Measurements from ENCODE around the gene BCL11A. TPM values are rescaled to one million over a fixed set of nuclear protein-coding genes. Genes with fewer than 3 reads are reported as not detected.

Gene BCL11A
- total RNA-seq, result 3.6 and 6.1 TPM in 2 replicates

- DNase-seq (ENCODE audit: extremely low read depth, low read depth, low spot score), result no peak
These were observed at the start of gene BCL11A for GRCh38 chr2:60553495-60554073. BCL11A (minus strand) TSS chr2:60553654; CDS start chr2:60553270, 384 bp downstream.

- DNase-seq (ENCODE audit: extremely low read depth, low read depth, low spot score), result no peak
These were observed 49.5 kb upstream of the BCL11A start for GRCh38 chr2:60602828-60603532.

GRCh38 chr2:60602388-60602787 is 48.9 kb upstream of the BCL11A start:
- no peak for DNase-seq (ENCODE audit: extremely low read depth, low read depth, low spot score)

- no peak for DNase-seq (ENCODE audit: extremely low read depth, low read depth, low spot score)
These were observed 44.8 kb upstream of the BCL11A start for GRCh38 chr2:60598271-60598670.

- no peak for DNase-seq (ENCODE audit: extremely low read depth, low read depth, low spot score)
These were observed 43.9 kb upstream of the BCL11A start for GRCh38 chr2:60597346-60597745.

GRCh38 chr2:60596411-60596810 is 43.0 kb upstream of the BCL11A start:
- no peak for DNase-seq (ENCODE audit: extremely low read depth, low read depth, low spot score)

- DNase-seq (ENCODE audit: extremely low read depth, low read depth, low spot score), result no peak
These were observed 42.5 kb upstream of the BCL11A start for GRCh38 chr2:60595953-60596352.

- no peak for DNase-seq (ENCODE audit: extremely low read depth, low read depth, low spot score)
These were observed 35.6 kb upstream of the BCL11A start for GRCh38 chr2:60589104-60589503.

GRCh38 chr2:60586081-60586480 is 32.6 kb upstream of the BCL11A start:
- DNase-seq (ENCODE audit: extremely low read depth, low read depth, low spot score), result no peak

- no peak for DNase-seq (ENCODE audit: extremely low read depth, low read depth, low spot score)
These were observed 31.8 kb upstream of the BCL11A start for GRCh38 chr2:60585276-60585675.

GRCh38 chr2:60583604-60584003 is 30.1 kb upstream of the BCL11A start:
- DNase-seq (ENCODE audit: extremely low read depth, low read depth, low spot score), result no peak

- DNase-seq (ENCODE audit: extremely low read depth, low read depth, low spot score), result no peak
These were observed 28.2 kb upstream of the BCL11A start for GRCh38 chr2:60581433-60582282.

GRCh38 chr2:60577682-60578283 is 24.3 kb upstream of the BCL11A start:
- no peak for DNase-seq (ENCODE audit: extremely low read depth, low read depth, low spot score)

- DNase-seq (ENCODE audit: extremely low read depth, low read depth, low spot score), result no peak
These were observed 19.8 kb upstream of the BCL11A start for GRCh38 chr2:60573251-60573650.

GRCh38 chr2:60570251-60570650 is 16.8 kb upstream of the BCL11A start:
- DNase-seq (ENCODE audit: extremely low read depth, low read depth, low spot score), result no peak

GRCh38 chr2:60569680-60570111 is 16.2 kb upstream of the BCL11A start:
- DNase-seq (ENCODE audit: extremely low read depth, low read depth, low spot score), result no peak

GRCh38 chr2:60567919-60568768 is 14.7 kb upstream of the BCL11A start:
- DNase-seq (ENCODE audit: extremely low read depth, low read depth, low spot score), result no peak

- no peak for DNase-seq (ENCODE audit: extremely low read depth, low read depth, low spot score)
These were observed 13.6 kb upstream of the BCL11A start for GRCh38 chr2:60567096-60567495.

- no peak for DNase-seq (ENCODE audit: extremely low read depth, low read depth, low spot score)
These were observed 12.0 kb upstream of the BCL11A start for GRCh38 chr2:60565472-60565871.
